H9 (cell line): ENCODE data around the gene MATK. TPM values are rescaled to one million over a fixed set of nuclear protein-coding genes. Genes with fewer than 3 reads are reported as not detected.

Experiments
- DNase-seq: peaks from one replicate; pipeline ENCODE4 v3.0.0-alpha.2; 2017
- H2AFZ ChIP-seq: one replicate; pipeline ENCODE4 v1.6.1; 2013; ENCODE audit warnings: mild to moderate bottlenecking, low read length, control low read depth, moderate library complexity
- H2AK5ac ChIP-seq: 2 replicates; pipeline ENCODE4 v1.6.1; 2013; ENCODE audit warnings: low read length, control low read depth, mixed read lengths; ENCODE audit not compliant: insufficient read length
- H2BK120ac ChIP-seq: one replicate; pipeline ENCODE4 v1.6.1; 2013; ENCODE audit warnings: low read depth, mild to moderate bottlenecking, low read length, control low read depth, inconsistent platforms; ENCODE audit not compliant: poor library complexity, severe bottlenecking
- H2BK12ac ChIP-seq: 2 replicates; pipeline ENCODE4 v1.6.1; 2013; ENCODE audit warnings: low read length, control low read depth, mixed read lengths, low read depth; ENCODE audit not compliant: insufficient read length
- H2BK15ac ChIP-seq: 2 replicates; pipeline ENCODE4 v1.6.1; 2013; ENCODE audit warnings: low read depth, low read length, control low read depth
- H2BK20ac ChIP-seq: one replicate; pipeline ENCODE4 v1.6.1; 2013; ENCODE audit warnings: low read depth, mild to moderate bottlenecking, low read length, control low read depth, inconsistent platforms; ENCODE audit not compliant: poor library complexity, severe bottlenecking
- H2BK5ac ChIP-seq: 2 replicates; pipeline ENCODE4 v1.6.1; 2013; ENCODE audit warnings: low read length, control low read depth, mixed read lengths; ENCODE audit not compliant: insufficient read length
- H3K14ac ChIP-seq: 2 replicates; pipeline ENCODE4 v1.6.1; 2013; ENCODE audit warnings: low read length, control low read depth; ENCODE audit not compliant: insufficient read depth
- H3K18ac ChIP-seq: 2 replicates; pipeline ENCODE4 v1.6.1; 2013; ENCODE audit warnings: low read depth, mild to moderate bottlenecking, mixed read lengths, low read length, control low read depth; ENCODE audit not compliant: insufficient read length
- H3K23ac ChIP-seq: 2 replicates; pipeline ENCODE4 v1.6.1; 2013; ENCODE audit warnings: low read length, control low read depth, mixed read lengths, low read depth; ENCODE audit not compliant: insufficient read length
- H3K23me2 ChIP-seq: 2 replicates; pipeline ENCODE4 v1.6.1; 2013; ENCODE audit warnings: low read depth, mild to moderate bottlenecking, mixed read lengths, low read length, control low read depth; ENCODE audit not compliant: insufficient read length, poor library complexity, severe bottlenecking
- H3K27ac ChIP-seq: 2 replicates; pipeline ENCODE4 v1.5.1; 2013; ENCODE audit warnings: low read length, control low read depth, mixed read lengths, low read depth; ENCODE audit not compliant: insufficient read length
- H3K27me3 ChIP-seq: 2 replicates; pipeline ENCODE4 v1.6.1; 2013; ENCODE audit warnings: low read length, control low read depth, inconsistent platforms; ENCODE audit not compliant: insufficient read depth
- H3K4ac ChIP-seq: 2 replicates; pipeline ENCODE4 v1.6.1; 2013; ENCODE audit warnings: low read depth, mild to moderate bottlenecking, control low read depth, inconsistent platforms, low read length, moderate library complexity
- H3K4me1 ChIP-seq: 2 replicates; pipeline ENCODE4 v1.6.1; 2013; ENCODE audit warnings: low read length, control low read depth, inconsistent platforms; ENCODE audit not compliant: insufficient read depth
- H3K4me2 ChIP-seq: 2 replicates; pipeline ENCODE4 v1.6.1; 2013; ENCODE audit warnings: low read length, control low read depth, mixed read lengths; ENCODE audit not compliant: insufficient read length, insufficient read depth
- H3K56ac ChIP-seq: 2 replicates; pipeline ENCODE4 v1.6.1; 2013; ENCODE audit warnings: low read depth, mild to moderate bottlenecking, mixed read lengths, low read length, control low read depth; ENCODE audit not compliant: insufficient read length
- H3K79me1 ChIP-seq: 2 replicates; pipeline ENCODE4 v1.6.1; 2013; ENCODE audit warnings: low read depth, mild to moderate bottlenecking, moderate library complexity, low read length, control low read depth, inconsistent platforms; ENCODE audit not compliant: insufficient read depth, poor library complexity, severe bottlenecking
- H3K79me2 ChIP-seq: 2 replicates; pipeline ENCODE4 v1.6.1; 2013; ENCODE audit warnings: low read length, control low read depth, inconsistent platforms; ENCODE audit not compliant: insufficient read depth
- H3K9ac ChIP-seq: 2 replicates; pipeline ENCODE4 v1.6.1; 2013; ENCODE audit warnings: low read length, control low read depth, mixed read lengths; ENCODE audit not compliant: insufficient read length; ENCODE audit errors: extremely low read depth
- H3K9me3 ChIP-seq: one replicate; pipeline ENCODE4 v1.6.1; 2013; ENCODE audit warnings: low read depth, low read length, inconsistent platforms; ENCODE audit not compliant: control insufficient read depth
- H3T11ph ChIP-seq: one replicate; pipeline ENCODE4 v1.6.1; 2013; ENCODE audit warnings: mild to moderate bottlenecking, low read length, control low read depth, inconsistent platforms
- H4K20me1 ChIP-seq: one replicate; pipeline ENCODE4 v1.6.1; 2013; ENCODE audit not compliant: control insufficient read depth, insufficient read length, insufficient read depth
- H4K5ac ChIP-seq: 2 replicates; pipeline ENCODE4 v1.6.1; 2013; ENCODE audit warnings: low read depth, mild to moderate bottlenecking, mixed read lengths, low read length, control low read depth; ENCODE audit not compliant: insufficient read length
- H4K8ac ChIP-seq: replicated peaks from 2 replicates; pipeline ENCODE4 v1.6.1; 2013; ENCODE audit warnings: low read length, control low read depth, mixed read lengths, low read depth; ENCODE audit not compliant: insufficient read length
- H4K91ac ChIP-seq: 2 replicates; pipeline ENCODE4 v1.6.1; 2013; ENCODE audit warnings: low read depth, mild to moderate bottlenecking, moderate library complexity, mixed read lengths, low read length, control low read depth; ENCODE audit not compliant: insufficient read length
- H3K27ac Mint-ChIP-seq, 3 experiments: 2 replicates in 2 of 3; 3 replicates in 1 of 3; pipeline ENCODE4 v1.8.0; 2020 to 2021; ENCODE audit warnings: mixed read lengths in 3 of 3, mild to moderate bottlenecking in 1 of 3, moderate library complexity in 1 of 3
- H3K27me3 Mint-ChIP-seq: 2 replicates; pipeline ENCODE4 v1.8.0; 2021; ENCODE audit warnings: low read depth, mild to moderate bottlenecking, moderate library complexity, mixed read lengths
- H3K36me3 Mint-ChIP-seq, 3 experiments: 2 replicates in 2 of 3; 3 replicates in 1 of 3; pipeline ENCODE4 v1.8.0; 2020 to 2021; ENCODE audit warnings: low read depth in 3 of 3, mixed read lengths in 3 of 3; ENCODE audit not compliant: insufficient read depth in 1 of 3
- H3K4me1 Mint-ChIP-seq, 2 experiments: 2 replicates each; pipeline ENCODE4 v1.8.0; 2020; ENCODE audit warnings: mixed read lengths in 2 of 2
- H3K4me3 Mint-ChIP-seq, 2 experiments: 2 replicates in 1 of 2; 3 replicates in 1 of 2; pipeline ENCODE4 v1.8.0; 2020 to 2021; ENCODE audit warnings: mild to moderate bottlenecking in 2 of 2, mixed read lengths in 2 of 2, moderate library complexity in 1 of 2
- H3K9me3 Mint-ChIP-seq, 2 experiments: 2 replicates in 1 of 2; 3 replicates in 1 of 2; pipeline ENCODE4 v1.8.0; 2020; ENCODE audit warnings: mild to moderate bottlenecking in 2 of 2, mixed read lengths in 2 of 2, moderate library complexity in 1 of 2
- WGBS: extraction: QIAGEN DNeasy Blood & Tissue Kit; methylation state at CpG from one replicate; pipeline ENCODE4 v1.1.7; 2013; ENCODE audit warnings: missing lambda C conversion rate, low lambda C conversion rate, mixed read lengths; ENCODE audit not compliant: insufficient read length; ENCODE audit errors: extremely low coverage; 5-methylcytosine and 5-hydroxymethylcytosine counted together
- total RNA-seq: library from RNA; stranded (reverse); gene quantifications from 2 replicates; pipeline ENCODE4 v1.2.1, GENCODE V29; 2021
- TF ChIP-seq, protein P1 (sequence below): fragments of 200-600 bp; sonication (generic); conservative IDR thresholded peaks from 3 replicates; pipeline ENCODE4 v1.8.0; 2021; ENCODE audit warnings: antibody characterized with exemption, mild to moderate bottlenecking

MATK gene
- total RNA-seq, 1 experiment from 2014 or later, result 13.5 TPM

DNA sequence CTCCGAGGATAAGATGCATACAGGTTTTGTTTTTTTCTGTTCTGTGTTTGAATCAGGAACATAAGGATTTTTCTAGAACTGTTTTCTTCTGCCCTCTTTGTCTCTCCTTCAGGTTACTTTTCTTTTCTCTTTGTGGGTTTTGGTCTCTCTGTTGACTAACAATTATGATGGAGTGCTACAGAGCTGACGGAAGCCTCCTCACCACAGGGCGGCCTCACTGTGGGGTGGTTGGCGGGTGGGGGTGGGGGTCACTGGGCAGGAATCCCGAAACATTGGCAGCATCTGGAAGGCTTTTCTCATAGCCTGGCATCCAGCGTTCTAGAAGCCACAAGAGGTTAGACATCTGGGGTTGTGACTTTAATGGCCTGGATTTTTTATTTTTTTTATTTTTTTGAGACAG, 12.0 kb upstream of the MATK start:
- Histone ChIP-seq H3K79me2 (no peaks in the 10 kb centered on the region), H3T11ph (no peak overlapping the region), H2BK5ac (no peak overlapping the region), H2AFZ (no peak overlapping the region), H4K91ac (no peak overlapping the region), H3K23me2 (peaks cover 7% of the 10 kb centered on the region), H3K27ac (no peak overlapping the region), H3K79me1 (no peaks in the 10 kb centered on the region), H4K5ac (no peak overlapping the region), H3K27me3 (no peaks in the 10 kb centered on the region), H2AK5ac (no peak overlapping the region), H2BK120ac (no peak overlapping the region), H3K4me1 (no peaks in the 10 kb centered on the region), H3K18ac (no peak overlapping the region), H2BK12ac (no peak overlapping the region), H2BK20ac (no peak overlapping the region), H3K4me2 (no peak overlapping the region), H3K14ac (no peak overlapping the region), H4K8ac (no peak overlapping the region), H3K9ac (no peak overlapping the region), H3K56ac (no peak overlapping the region), H3K4ac (no peak overlapping the region), H2BK15ac (no peak overlapping the region), H4K20me1 (no peaks in the 10 kb centered on the region), H3K23ac (no peak overlapping the region), H3K9me3 (no peaks in the 10 kb centered on the region)
- H3K4me3 Mint-ChIP-seq, result no peak overlapping the region; a peak in 1 of 5 replicates
- peaks cover 58% of the 10 kb centered on the region for H3K27me3 Mint-ChIP-seq
- H3K4me1 Mint-ChIP-seq, result peaks cover 0 to 12% of the 10 kb centered on the region in 2 experiments; a peak in 2 of 4 replicates
- TF ChIP-seq, protein P1, sequence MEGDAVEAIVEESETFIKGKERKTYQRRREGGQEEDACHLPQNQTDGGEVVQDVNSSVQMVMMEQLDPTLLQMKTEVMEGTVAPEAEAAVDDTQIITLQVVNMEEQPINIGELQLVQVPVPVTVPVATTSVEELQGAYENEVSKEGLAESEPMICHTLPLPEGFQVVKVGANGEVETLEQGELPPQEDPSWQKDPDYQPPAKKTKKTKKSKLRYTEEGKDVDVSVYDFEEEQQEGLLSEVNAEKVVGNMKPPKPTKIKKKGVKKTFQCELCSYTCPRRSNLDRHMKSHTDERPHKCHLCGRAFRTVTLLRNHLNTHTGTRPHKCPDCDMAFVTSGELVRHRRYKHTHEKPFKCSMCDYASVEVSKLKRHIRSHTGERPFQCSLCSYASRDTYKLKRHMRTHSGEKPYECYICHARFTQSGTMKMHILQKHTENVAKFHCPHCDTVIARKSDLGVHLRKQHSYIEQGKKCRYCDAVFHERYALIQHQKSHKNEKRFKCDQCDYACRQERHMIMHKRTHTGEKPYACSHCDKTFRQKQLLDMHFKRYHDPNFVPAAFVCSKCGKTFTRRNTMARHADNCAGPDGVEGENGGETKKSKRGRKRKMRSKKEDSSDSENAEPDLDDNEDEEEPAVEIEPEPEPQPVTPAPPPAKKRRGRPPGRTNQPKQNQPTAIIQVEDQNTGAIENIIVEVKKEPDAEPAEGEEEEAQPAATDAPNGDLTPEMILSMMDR, result no peak
- H3K9me3 Mint-ChIP-seq, result peaks cover 7 to 13% of the 10 kb centered on the region in 2 experiments
- no peak overlapping the region for H3K27ac Mint-ChIP-seq
- WGBS, result no CpG with 5 or more reads among the region's 6 CpGs
- no peak for DNase-seq
- H3K36me3 Mint-ChIP-seq, result no peaks in the 10 kb centered on the region; a peak in 1 of 7 replicates
